ENCODE measurements around the gene SLC26A1. TPM values are rescaled to one million over a fixed set of nuclear protein-coding genes. Genes with fewer than 3 reads are reported as not detected.

Gene SLC26A1
- total RNA-seq, 1 experiment from 2014 or later, result 0.09 TPM

DNA sequence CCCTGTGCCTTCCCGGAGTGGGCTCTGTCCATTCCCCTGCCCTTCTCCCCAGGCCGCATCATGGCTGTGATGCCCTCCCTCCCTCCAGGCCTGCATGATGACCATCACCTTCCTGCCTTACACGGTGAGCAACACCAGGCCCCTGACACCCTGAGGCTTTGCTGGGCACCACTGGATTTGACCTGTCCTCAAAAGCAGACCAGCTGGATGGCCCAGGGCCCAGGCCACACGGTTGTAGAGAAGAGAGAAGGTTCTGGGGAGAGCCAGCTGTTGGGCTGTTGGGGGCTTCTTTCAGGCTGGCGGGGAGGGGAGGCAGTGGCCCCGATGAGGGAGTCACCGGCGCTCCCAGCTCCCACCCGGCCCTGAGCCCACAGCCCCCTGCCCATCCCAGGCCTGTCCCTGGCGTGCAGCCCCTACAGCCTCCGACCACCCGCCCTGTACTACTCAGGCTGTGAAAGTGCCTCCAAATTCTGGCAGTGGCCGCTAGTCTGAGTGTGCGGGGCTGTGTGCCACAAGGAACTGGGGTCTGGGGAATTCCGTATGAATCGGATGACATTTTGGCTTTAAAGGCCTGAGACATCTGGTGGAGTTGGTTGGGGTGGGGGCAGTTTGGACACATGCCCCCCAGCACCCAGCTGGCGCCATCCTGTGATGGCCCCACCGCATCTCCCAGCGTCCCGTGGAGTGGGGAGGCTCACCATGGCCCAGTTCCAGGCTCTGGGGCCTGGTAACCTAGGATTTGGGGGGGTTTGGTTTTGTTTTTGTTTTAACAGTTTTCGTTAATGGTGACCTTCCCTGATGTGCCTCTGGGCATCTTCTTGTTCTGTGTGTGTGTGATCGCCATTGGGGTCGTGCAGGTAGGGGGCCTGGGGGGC lies 41.4 kb downstream of the SLC26A1 start:
- H4K91ac ChIP-seq (ENCODE audit: insufficient read length, low read depth, low read length), result no peak overlapping the region
- H3K4me2 ChIP-seq (ENCODE audit: insufficient read depth, insufficient read length, low read length), result no peak overlapping the region
- no peaks in the 10 kb centered on the region for H3K27me3 ChIP-seq (ENCODE audit: insufficient read depth, low read length)
- no peak overlapping the region for H2BK20ac ChIP-seq (ENCODE audit: low read depth, low read length, poor library complexity, severe bottlenecking)
- H3T11ph ChIP-seq (ENCODE audit: low read length), result no peak overlapping the region
- no peaks in the 10 kb centered on the region for H3K27me3 Mint-ChIP-seq (ENCODE audit: low read depth)
- no peak overlapping the region; the same call in 1 of the 2 replicates for H3K14ac ChIP-seq (ENCODE audit: insufficient read depth, low read length)
- WGBS (ENCODE audit: extremely low coverage, insufficient read length, low lambda C conversion rate), result no CpG with 5 or more reads among the region's 23 CpGs
- no peak overlapping the region for H3K56ac ChIP-seq (ENCODE audit: insufficient read length, low read depth, low read length)
- H3K18ac ChIP-seq (ENCODE audit: insufficient read length, low read depth, low read length), result no peak overlapping the region
- H3K36me3 Mint-ChIP-seq (ENCODE audit: insufficient read depth in 1 of 3, low read depth in 3 of 3), result no peaks in the 10 kb centered on the region; a peak in 1 of 7 replicates
- peak overlapping the region in 1 of 3 experiments; percentile 68; a peak in 3 of 7 replicates for H3K27ac Mint-ChIP-seq
- H3K23ac ChIP-seq (ENCODE audit: insufficient read length, low read depth, low read length), result no peak overlapping the region
- no peak overlapping the region for H2BK15ac ChIP-seq (ENCODE audit: low read depth, low read length)
- H3K79me2 ChIP-seq (ENCODE audit: insufficient read depth, low read length), result no peaks in the 10 kb centered on the region
- no peak overlapping the region for H3K4me3 Mint-ChIP-seq
- H4K8ac ChIP-seq (replicated peaks; ENCODE audit: insufficient read length, low read depth, low read length), result no peak overlapping the region
- H4K5ac ChIP-seq (ENCODE audit: insufficient read length, low read depth, low read length), result no peak overlapping the region
- H2BK12ac ChIP-seq (ENCODE audit: insufficient read length, low read depth, low read length), result no peak overlapping the region
- H3K23me2 ChIP-seq (ENCODE audit: insufficient read length, low read depth, low read length, poor library complexity, severe bottlenecking), result no peaks in the 10 kb centered on the region
- H4K20me1 ChIP-seq (ENCODE audit: control insufficient read depth, insufficient read depth, insufficient read length), result no peaks in the 10 kb centered on the region
- H3K27ac ChIP-seq (ENCODE audit: insufficient read length, low read depth, low read length), result no peak overlapping the region
- TF ChIP-seq, protein P1, sequence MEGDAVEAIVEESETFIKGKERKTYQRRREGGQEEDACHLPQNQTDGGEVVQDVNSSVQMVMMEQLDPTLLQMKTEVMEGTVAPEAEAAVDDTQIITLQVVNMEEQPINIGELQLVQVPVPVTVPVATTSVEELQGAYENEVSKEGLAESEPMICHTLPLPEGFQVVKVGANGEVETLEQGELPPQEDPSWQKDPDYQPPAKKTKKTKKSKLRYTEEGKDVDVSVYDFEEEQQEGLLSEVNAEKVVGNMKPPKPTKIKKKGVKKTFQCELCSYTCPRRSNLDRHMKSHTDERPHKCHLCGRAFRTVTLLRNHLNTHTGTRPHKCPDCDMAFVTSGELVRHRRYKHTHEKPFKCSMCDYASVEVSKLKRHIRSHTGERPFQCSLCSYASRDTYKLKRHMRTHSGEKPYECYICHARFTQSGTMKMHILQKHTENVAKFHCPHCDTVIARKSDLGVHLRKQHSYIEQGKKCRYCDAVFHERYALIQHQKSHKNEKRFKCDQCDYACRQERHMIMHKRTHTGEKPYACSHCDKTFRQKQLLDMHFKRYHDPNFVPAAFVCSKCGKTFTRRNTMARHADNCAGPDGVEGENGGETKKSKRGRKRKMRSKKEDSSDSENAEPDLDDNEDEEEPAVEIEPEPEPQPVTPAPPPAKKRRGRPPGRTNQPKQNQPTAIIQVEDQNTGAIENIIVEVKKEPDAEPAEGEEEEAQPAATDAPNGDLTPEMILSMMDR (conservative IDR thresholded peaks at IDR 0.05), result no peak
- no peak overlapping the region for H2AK5ac ChIP-seq (ENCODE audit: insufficient read length, low read length)
- H3K9me3 Mint-ChIP-seq, result no peaks in the 10 kb centered on the region
- no peak overlapping the region for H3K9ac ChIP-seq (ENCODE audit: extremely low read depth, insufficient read length, low read length)
- H2AFZ ChIP-seq (ENCODE audit: low read length), result no peak overlapping the region
- H2BK5ac ChIP-seq (ENCODE audit: insufficient read length, low read length), result no peak overlapping the region
- no peak overlapping the region for H3K4ac ChIP-seq (ENCODE audit: low read depth, low read length)
- H2BK120ac ChIP-seq (ENCODE audit: low read depth, low read length, poor library complexity, severe bottlenecking), result no peak overlapping the region
- no peaks in the 10 kb centered on the region for H3K79me1 ChIP-seq (ENCODE audit: insufficient read depth, low read depth, low read length, poor library complexity, severe bottlenecking)
- H3K9me3 ChIP-seq (ENCODE audit: control insufficient read depth, low read depth, low read length), result no peaks in the 10 kb centered on the region
- no peak for DNase-seq
- H3K4me1 Mint-ChIP-seq, result peaks cover 2 to 9% of the 10 kb centered on the region in 2 experiments; a peak in 3 of 4 replicates
- no peaks in the 10 kb centered on the region for H3K4me1 ChIP-seq (ENCODE audit: insufficient read depth, low read length)

All from H9 (cell line).